GM19023 (cell line): ENCODE data around the gene DLEC1.
"Not testable (repeated sequence)": the region's sequence is repeated elsewhere in the genome, so short reads cannot be mapped to it uniquely, and the experiment has no call there.

Experiments
- ATAC-seq: cut with Tn5 transposase; IDR thresholded peaks from one replicate; pipeline ENCODE4 v1.9.1; 2021; ENCODE audit warnings: mild to moderate bottlenecking, moderate library complexity; ENCODE audit not compliant: unreplicated experiment

The DLEC1 gene

GRCh38 chr3:38119821-38120692 lies 81.0 kb downstream of the DLEC1 start:
- ATAC-seq: no peak

DNA sequence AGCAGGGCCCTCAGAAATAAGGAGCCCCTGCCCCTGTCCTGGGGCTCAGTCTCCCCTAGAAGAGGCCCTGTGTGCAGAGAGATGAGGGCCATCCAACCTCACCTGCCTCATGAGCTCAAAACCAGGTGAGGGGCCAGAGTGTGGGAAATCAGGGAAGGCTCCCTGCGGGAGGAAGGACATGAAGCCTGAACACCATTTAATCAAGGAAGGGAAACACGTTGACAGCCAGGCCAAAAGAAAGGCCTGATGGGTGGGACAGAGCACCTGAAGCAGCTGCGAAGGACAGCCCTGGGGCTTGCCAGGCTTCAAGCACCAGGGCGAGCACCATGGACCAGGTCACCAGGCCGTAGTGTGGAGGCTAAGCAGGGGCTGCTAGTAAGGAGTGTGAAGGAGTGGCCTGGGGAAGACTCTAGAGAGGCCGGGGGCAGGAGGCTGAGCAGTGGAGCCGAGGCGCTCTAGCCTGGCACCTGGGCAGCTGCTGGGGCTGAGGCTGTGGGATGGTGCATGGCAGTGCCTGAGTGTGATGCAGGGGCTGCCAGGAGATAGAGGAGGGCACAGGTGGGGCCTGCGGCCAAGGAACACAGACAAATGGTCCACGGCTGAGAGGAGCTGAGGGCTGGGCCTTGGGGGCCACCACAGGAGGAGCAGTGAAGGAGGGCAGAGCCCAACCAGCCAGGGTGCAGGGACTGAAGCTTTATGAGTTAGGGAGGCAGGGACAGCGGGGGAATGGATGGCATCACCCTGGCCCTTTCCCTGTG lies 81.9 kb downstream of the DLEC1 start:
- ATAC-seq: no peak

GRCh38 chr3:38121451-38121831 lies 82.4 kb downstream of the DLEC1 start:
- ATAC-seq: no peak

DNA sequence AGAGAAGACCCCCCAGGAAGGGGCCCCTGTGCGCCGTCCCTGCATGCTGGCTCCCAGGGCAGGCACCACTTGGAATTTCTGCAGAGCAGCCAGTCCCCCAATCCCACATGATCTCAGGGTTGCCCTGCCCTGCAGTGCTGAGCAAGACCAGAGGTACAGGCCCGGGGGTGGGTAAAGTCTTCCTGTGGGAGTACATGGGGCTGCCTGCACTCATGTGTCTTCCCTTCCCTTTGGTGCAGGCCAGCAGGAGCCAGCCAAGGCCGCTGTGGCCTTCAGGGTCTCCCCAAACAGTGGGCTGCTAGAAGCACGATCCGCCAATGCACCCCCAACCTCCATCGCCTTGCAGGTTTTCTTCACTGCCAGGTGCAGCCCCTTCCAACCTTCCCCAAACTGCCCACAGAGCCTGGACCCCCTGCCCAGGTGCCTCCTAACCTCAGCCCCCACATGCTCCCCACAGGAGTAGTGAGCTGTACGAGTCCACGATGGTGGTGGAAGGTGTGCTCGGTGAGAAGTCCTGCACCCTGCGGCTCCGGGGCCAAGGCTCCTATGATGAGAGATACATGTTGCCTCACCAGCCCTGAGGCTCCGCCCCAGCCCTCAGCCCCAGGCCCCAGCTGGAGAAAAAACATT lies 82.9 kb downstream of the DLEC1 start:
- ATAC-seq: no peak

DNA sequence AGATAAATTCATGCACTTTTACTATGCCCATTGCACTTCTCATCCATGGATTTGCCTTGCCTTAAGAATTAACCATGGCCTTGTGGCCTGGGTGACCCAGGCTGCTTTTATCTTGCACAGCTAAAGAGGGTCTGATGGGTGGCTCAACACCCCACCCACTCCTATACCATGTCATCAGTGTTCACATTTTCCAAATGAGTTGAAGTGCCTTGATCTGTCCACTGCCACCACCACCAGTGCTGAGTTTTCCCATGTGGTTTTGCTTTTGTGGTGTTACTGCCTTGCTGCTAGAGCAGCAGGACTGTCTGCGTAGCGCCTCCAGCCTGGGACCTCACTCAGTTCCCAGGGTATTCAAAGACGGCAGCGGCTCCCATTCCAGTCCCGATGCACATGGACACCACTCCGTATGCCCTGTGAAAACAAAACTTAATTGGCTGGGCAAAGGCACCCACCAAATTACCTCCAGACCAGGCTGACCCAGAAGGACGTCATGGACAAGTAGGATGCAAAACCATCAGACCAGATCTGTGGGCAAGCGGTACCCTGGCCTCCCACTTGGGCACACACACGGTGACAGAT lies 83.8 kb downstream of the DLEC1 start:
- no peak for ATAC-seq

DNA sequence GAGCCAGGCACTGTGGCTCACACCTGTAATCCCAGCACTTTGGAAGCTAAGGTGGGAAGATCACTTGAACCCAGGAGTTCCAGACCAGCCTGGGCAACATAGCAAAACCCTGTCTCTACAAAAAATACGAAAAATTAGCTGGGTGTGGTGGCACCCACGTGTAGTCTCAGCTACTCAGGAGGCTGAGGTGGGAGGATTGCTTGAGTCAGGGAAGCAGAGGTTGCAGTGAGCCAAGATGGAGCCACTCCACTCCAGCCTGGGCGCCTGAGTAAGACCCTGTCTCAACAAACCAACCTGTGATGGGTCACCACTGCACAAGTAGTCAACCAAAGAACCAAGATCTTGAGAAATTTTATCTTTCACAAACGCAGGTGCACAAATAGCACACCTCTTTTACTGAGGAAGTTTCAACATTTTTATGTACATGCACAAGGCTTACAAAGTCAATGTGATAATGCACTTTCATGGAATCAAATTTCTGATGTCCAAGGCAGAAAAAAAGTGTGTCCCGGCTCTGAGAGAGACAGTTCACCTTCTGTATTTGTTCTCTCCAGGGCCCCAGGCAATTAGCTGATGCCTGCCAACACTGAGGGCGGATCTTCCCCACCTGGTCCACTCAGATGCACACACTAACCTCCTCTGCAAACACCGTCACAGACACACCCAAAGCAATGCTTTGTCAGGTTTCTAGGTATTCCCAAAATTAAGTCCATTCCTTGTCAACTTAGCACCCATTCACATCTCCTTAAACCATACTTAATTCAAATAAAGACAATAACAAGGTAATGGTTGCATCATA lies 85.5 kb downstream of the DLEC1 start:
- ATAC-seq: no peak

DNA sequence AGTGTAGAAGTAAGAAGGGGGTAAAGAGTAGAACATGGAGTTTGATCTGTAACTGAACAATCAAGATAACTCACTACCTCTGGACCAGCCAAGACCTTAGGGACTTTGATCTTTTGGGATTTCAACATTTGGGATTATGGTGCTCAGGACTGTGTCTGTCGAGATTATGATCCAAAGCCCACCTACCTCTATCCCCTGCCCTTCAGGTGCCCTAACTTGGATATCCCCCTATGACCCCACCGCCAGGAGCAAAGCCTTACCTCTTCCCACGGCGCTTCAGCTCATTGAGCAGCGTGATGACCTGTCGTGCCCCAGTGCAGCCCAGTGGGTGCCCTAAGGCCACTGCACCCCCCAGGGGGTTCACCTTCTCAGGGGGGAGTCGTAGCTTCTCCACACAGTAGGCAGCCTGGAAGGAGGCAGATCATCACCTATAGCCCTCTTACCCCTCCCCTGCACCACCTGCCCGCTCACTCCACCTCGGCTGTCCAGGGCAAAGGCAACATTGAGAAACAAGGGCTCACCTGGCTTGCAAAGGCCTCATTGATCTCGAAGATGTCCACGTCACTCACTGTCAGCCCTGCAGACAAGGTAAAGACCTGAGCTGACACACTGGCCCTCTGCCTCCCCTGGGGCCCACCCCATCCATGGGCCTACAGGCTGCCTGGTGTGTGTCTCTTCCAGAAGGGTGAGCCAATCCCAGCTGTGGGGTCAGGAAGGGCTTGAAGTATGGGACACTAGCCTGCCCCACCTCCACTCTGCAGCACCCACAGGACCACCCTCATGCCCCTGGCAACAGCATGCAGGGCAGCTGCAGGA lies 86.5 kb downstream of the DLEC1 start:
- ATAC-seq: no peak

- no peak for ATAC-seq
These were observed 87.3 kb downstream of the DLEC1 start for GRCh38 chr3:38126121-38126892.

DNA sequence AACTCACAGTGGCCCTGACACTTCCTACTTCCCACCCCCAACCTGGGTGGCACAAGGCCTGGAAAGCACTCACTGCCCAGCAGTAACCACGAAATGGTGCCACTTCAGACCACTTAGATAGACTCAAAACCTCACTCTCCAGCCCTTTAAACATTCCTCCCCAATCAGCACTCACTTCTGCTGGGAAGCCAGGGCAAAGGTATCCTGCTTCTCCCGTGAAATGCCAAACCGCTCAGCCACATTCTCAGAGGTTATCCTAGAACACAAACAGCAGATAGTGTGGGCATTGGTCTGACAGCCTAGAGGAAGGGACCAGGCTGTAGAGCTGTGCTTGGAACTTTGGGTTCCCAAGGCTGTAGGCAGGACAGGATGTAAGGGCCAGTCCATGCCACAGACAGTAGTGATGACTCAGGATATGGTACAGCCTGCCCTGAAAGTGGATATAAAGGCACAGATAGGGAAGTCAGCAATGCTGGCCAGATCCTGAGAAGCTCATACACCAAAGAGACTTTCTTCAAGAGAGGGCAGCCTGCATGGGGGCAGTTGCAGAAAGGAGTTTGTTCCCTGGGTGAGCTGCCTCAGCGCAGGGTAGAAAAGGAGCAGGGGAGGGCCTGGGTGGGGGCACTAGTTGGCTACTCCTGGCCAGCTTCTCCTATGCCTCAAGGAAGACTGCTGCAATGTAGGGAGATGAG lies 88.7 kb downstream of the DLEC1 start:
- no peak for ATAC-seq

DNA sequence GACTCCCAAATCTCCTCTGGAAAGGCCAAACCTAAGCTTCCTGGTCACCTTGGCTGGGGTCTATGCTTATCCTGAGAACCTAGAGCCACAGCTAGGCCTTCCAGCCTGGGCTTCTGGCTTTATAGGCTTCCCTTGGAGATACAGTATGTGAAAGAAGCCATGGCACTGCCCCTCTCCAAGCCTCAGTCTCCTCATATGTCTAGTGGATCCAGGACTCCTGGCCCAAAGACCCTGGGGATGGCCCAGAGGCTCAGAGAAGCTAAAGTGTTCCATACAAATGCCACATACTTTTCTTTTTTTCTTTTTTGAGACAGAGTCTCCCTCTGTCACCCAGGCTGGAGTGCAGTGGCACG lies 89.3 kb downstream of the DLEC1 start:
- ATAC-seq: no peak

DNA sequence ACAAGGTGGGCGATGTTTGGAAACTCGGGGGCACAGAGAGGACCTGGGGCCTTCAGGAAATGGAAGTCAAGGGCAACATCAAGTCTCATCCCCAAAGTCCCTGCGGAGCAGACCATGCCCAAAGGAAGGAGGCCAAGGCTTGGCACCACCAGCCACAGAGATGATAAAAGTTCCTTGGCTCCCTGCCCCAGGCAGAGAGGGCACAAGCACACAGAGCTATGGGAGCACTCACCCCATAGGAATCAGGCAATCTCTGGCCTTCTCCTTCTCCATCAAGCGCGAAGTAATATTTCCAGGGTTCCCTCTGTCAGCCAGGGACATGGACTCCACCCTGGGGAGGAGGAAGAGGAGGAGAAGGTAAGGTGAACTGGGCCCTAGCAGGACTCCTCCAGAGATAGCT lies 90.0 kb downstream of the DLEC1 start:
- ATAC-seq: no peak

GRCh38 chr3:38130631-38131065 lies 91.6 kb downstream of the DLEC1 start:
- ATAC-seq: no peak

DNA sequence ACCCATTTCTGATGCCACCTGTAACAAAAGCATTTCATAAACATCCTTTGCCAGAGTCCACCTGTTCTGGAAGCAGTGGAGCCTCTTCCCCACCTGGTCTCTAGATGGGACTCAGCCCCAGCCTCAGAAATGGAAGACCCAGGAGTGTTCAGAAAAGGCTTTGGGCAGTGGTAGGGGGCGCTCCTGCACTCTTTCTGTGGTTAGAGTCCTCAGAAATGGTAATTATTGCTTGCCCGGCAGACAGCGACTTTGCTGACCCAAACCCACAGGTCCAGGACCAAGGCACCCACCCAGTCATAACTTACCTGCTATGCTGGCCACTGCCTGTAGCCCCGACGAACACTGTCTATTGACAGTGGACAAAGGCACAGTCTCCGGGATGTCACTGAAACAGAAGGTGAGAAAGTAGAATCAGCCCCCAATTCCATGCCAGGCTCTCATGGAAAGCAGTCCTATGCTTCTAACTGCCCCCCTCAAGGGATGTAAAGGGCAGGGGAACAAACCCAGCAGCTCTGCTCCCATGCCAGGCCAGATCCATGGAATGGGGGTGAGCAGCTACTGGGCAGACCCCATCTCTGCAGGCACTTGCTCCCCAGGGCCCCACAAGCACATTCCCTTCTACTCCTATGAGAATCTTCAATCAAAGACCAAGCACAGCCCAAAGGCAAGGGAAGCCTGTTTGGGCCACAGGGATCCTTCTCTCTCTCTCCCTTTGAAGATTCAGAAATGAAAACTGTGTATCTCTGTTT lies 92.8 kb downstream of the DLEC1 start:
- ATAC-seq: no peak

- ATAC-seq: no peak
These were observed 94.2 kb downstream of the DLEC1 start for GRCh38 chr3:38133209-38133556.

DNA sequence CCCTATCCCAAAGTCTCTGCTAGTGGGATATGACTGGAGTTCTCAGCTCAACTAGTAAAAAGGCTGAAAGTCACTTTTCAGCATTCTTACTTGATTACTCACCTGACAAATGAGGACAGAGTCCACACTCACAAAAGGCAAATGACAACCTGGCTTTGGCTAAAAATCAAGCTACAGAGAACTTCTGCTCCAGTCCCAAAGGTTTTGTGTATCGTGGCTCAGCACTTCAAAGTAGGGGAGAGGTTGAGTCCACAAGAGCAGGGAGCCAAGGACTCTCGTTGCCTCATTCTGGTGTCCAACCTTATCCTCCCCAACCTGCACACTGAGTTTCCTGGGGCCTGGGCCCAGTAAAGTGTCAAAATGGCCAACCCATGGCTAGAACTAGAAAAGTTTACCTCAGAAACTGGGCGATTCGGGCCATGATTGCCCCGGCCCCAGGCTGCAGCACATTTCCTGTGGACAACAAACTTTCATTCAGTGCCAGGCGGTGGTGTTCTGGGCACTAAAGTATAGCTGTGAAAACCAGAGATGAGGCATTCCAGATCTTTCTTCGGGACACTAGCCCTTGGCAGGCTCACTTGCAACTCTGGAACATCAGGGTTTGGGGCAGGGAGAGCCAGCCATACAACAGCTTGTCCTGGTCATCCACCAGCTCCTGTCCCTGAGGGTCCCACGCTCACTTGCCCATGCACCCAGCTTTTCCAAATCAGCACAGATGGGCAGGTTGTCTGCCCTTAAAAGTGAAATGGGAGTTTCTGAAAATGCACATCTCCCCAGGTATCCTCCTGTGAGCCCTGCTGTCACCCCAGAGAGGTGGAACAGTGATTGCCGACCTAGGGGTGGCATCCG lies 94.8 kb downstream of the DLEC1 start:
- no peak for ATAC-seq

GRCh38 chr3:38134517-38135143 lies 95.6 kb downstream of the DLEC1 start:
- not testable (repeated sequence) for ATAC-seq
